MM.1S (cell line): Measurements from ENCODE around the gene PSKH1.
A peak's percentile ranks its signal among the peaks of the same experiment; 100 is the strongest.

Source experiments
- DNase-seq: peaks from one replicate; pipeline ENCODE4 v3.0.0-alpha.2; 2015
- H2AFZ ChIP-seq: fragments of 300-600 bp; sonication (generic); 2 replicates; pipeline ENCODE4 v1.6.0; 2016; ENCODE audit warnings: antibody characterized with exemption, low read length
- H3F3A ChIP-seq: fragments of 300-600 bp; sonication (generic); 2 replicates; pipeline ENCODE4 v1.6.1; 2016; ENCODE audit warnings: mild to moderate bottlenecking, antibody characterized with exemption, low read length, moderate library complexity, mixed read lengths; ENCODE audit not compliant: insufficient read depth
- H3K27ac ChIP-seq: fragments of 300-600 bp; sonication (generic); 2 replicates; pipeline ENCODE4 v1.5.1; 2016; ENCODE audit warnings: mild to moderate bottlenecking, low read length
- H3K27me3 ChIP-seq: fragments of 300-600 bp; sonication (generic); replicated peaks from 2 replicates; pipeline ENCODE4 v1.6.0; 2016; ENCODE audit warnings: low read length; ENCODE audit not compliant: insufficient read depth
- H3K36me3 ChIP-seq: fragments of 300-600 bp; sonication (generic); replicated peaks from 2 replicates; pipeline ENCODE4 v1.6.1; 2016; ENCODE audit warnings: mild to moderate bottlenecking, low read length, mixed read lengths; ENCODE audit not compliant: insufficient read depth
- H3K4me1 ChIP-seq: fragments of 300-600 bp; sonication (generic); 2 replicates; pipeline ENCODE4 v1.6.1; 2016; ENCODE audit warnings: low read length, mixed read lengths
- H3K4me2 ChIP-seq: fragments of 300-600 bp; sonication (generic); 2 replicates; pipeline ENCODE4 v1.6.0; 2016; ENCODE audit warnings: low read depth, low read length
- H3K4me3 ChIP-seq: fragments of 300-600 bp; sonication (generic); 2 replicates; pipeline ENCODE4 v1.5.1; 2016; ENCODE audit warnings: low read length, mixed read lengths
- H3K79me2 ChIP-seq: fragments of 300-600 bp; sonication (generic); 2 replicates; pipeline ENCODE4 v1.6.1; 2016; ENCODE audit warnings: mixed run types, low read length, mixed read lengths
- H3K9ac ChIP-seq: fragments of 300-600 bp; sonication (generic); 2 replicates; pipeline ENCODE4 v1.6.1; 2016; ENCODE audit warnings: low read length, mixed read lengths
- H3K9me2 ChIP-seq: fragments of 300-600 bp; sonication (generic); replicated peaks from 2 replicates; pipeline ENCODE4 v1.6.1; 2016; ENCODE audit warnings: mild to moderate bottlenecking, low read length, mixed read lengths; ENCODE audit not compliant: insufficient read depth
- H3K9me3 ChIP-seq: fragments of 300-600 bp; sonication (generic); replicated peaks from 2 replicates; pipeline ENCODE4 v1.6.1; 2016; ENCODE audit warnings: mild to moderate bottlenecking, low read length, mixed read lengths; ENCODE audit not compliant: insufficient read depth
- H4K20me1 ChIP-seq: fragments of 300-600 bp; sonication (generic); 2 replicates; pipeline ENCODE4 v1.6.1; 2016; ENCODE audit warnings: mild to moderate bottlenecking, low read length, moderate library complexity, mixed read lengths; ENCODE audit not compliant: insufficient read depth
- CTCF ChIP-seq: fragments of 300-600 bp; sonication (generic); IDR thresholded peaks from 2 replicates; pipeline ENCODE4 v1.5.1; 2016; ENCODE audit warnings: antibody characterized with exemption, low read length, mixed read lengths
- EZH2 ChIP-seq: fragments of 300-600 bp; sonication (generic); optimal IDR thresholded peaks from 2 replicates; pipeline ENCODE3; 2017; ENCODE audit warnings: low read depth, mild to moderate bottlenecking, antibody characterized with exemption, low read length, mixed read lengths
- EZH2phosphoT487 ChIP-seq: fragments of 300-600 bp; sonication (generic); IDR thresholded peaks from 2 replicates; pipeline ENCODE4 v1.6.1; 2018; ENCODE audit warnings: antibody characterized with exemption, low read length

The PSKH1 gene

GRCh38 chr16:67932462-67932840 lies 39.4 kb downstream of the PSKH1 start:
- H2AFZ ChIP-seq: no peak overlapping the region
- no peak overlapping the region for H3K9ac ChIP-seq
- no peaks in the 10 kb centered on the region for H3K36me3 ChIP-seq
- no peaks in the 10 kb centered on the region for H3K27me3 ChIP-seq
- no peaks in the 10 kb centered on the region for H3K9me2 ChIP-seq
- H4K20me1 ChIP-seq: no peaks in the 10 kb centered on the region
- peaks cover 14% of the 10 kb centered on the region for H3F3A ChIP-seq
- no peak for DNase-seq
- peaks cover 13% of the 10 kb centered on the region for H3K4me1 ChIP-seq
- TF ChIP-seq CTCF: no peak
- TF ChIP-seq EZH2: no peak
- TF ChIP-seq EZH2phosphoT487: no peak
- H3K9me3 ChIP-seq: no peaks in the 10 kb centered on the region
- H3K4me3 ChIP-seq: no peak overlapping the region
- H3K4me2 ChIP-seq: no peak overlapping the region
- peaks cover 29% of the 10 kb centered on the region for H3K79me2 ChIP-seq
- no peak overlapping the region for H3K27ac ChIP-seq

- Histone ChIP-seq H3K4me3 (no peak overlapping the region), H2AFZ (no peak overlapping the region), H3F3A (peaks cover 16% of the 10 kb centered on the region), H3K9me3 (no peaks in the 10 kb centered on the region), H4K20me1 (no peaks in the 10 kb centered on the region), H3K4me1 (peaks cover 15% of the 10 kb centered on the region), H3K79me2 (peaks cover 30% of the 10 kb centered on the region), H3K4me2 (no peak overlapping the region), H3K27ac (no peak overlapping the region), H3K27me3 (no peaks in the 10 kb centered on the region), H3K36me3 (no peaks in the 10 kb centered on the region), H3K9me2 (no peaks in the 10 kb centered on the region), H3K9ac (no peak overlapping the region)
- TF ChIP-seq EZH2 (no peak), CTCF (no peak), EZH2phosphoT487 (no peak)
- DNase-seq: no peak
Observed at GRCh38 chr16:67933805-67934204, 40.8 kb downstream of the PSKH1 start.

GRCh38 chr16:67934306-67935100 lies 41.4 kb downstream of the PSKH1 start:
- Histone ChIP-seq H2AFZ (no peak overlapping the region), H3K27me3 (no peaks in the 10 kb centered on the region), H3K9me3 (no peaks in the 10 kb centered on the region), H3K4me2 (peak overlapping the region; percentile 94), H3K9me2 (no peaks in the 10 kb centered on the region), H3K9ac (peak overlapping the region; percentile 53; the same call in 1 of the 2 replicates), H3K4me3 (peak overlapping the region; percentile 99), H3K79me2 (peaks cover 30% of the 10 kb centered on the region), H3K4me1 (peaks cover 15% of the 10 kb centered on the region), H3K36me3 (no peaks in the 10 kb centered on the region; the same call in 1 of the 2 replicates), H3F3A (peaks cover 16% of the 10 kb centered on the region), H4K20me1 (no peaks in the 10 kb centered on the region), H3K27ac (no peak overlapping the region)
- DNase-seq: no peak
- TF ChIP-seq CTCF (no peak), EZH2phosphoT487 (no peak), EZH2 (no peak)
